ENCODE data around the gene UROC1.

DNA sequence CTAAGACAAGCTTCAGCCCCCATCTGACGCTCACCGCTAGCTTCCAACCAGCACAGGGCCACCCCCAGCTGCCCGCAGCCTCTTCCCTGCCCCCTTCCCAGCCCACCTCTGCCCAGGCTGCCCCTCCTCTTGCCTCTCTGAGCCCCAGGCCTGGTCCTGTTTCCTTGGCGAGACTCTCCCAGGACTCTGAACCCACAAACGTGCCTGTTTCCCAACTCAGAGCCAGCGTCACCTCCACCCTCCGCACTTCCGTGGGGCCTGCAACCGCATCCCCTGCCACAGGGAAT, 76.9 kb downstream of the UROC1 start:
- TF ChIP-seq, protein P1, sequence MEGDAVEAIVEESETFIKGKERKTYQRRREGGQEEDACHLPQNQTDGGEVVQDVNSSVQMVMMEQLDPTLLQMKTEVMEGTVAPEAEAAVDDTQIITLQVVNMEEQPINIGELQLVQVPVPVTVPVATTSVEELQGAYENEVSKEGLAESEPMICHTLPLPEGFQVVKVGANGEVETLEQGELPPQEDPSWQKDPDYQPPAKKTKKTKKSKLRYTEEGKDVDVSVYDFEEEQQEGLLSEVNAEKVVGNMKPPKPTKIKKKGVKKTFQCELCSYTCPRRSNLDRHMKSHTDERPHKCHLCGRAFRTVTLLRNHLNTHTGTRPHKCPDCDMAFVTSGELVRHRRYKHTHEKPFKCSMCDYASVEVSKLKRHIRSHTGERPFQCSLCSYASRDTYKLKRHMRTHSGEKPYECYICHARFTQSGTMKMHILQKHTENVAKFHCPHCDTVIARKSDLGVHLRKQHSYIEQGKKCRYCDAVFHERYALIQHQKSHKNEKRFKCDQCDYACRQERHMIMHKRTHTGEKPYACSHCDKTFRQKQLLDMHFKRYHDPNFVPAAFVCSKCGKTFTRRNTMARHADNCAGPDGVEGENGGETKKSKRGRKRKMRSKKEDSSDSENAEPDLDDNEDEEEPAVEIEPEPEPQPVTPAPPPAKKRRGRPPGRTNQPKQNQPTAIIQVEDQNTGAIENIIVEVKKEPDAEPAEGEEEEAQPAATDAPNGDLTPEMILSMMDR (conservative IDR thresholded peaks at IDR 0.05 in 1 of 2, IDR thresholded peaks at IDR 0.05 in 1 of 2; ENCODE audit: extremely low read depth in 1 of 2, insufficient read depth in 1 of 2, low read depth in 1 of 2, low read length in 2 of 2), result no peak
- TF ChIP-seq EZH2 (IDR thresholded peaks at IDR 0.05; ENCODE audit: borderline replicate concordance, low read length), result no peak
